GM19372 (cell line): ENCODE data around the gene MBD3L1.

Experiments
- ATAC-seq: cut with Tn5 transposase; IDR thresholded peaks from one replicate; pipeline ENCODE4 v1.9.1; 2021; ENCODE audit warnings: mild to moderate bottlenecking, low read depth, moderate library complexity; ENCODE audit not compliant: unreplicated experiment

Gene MBD3L1

DNA sequence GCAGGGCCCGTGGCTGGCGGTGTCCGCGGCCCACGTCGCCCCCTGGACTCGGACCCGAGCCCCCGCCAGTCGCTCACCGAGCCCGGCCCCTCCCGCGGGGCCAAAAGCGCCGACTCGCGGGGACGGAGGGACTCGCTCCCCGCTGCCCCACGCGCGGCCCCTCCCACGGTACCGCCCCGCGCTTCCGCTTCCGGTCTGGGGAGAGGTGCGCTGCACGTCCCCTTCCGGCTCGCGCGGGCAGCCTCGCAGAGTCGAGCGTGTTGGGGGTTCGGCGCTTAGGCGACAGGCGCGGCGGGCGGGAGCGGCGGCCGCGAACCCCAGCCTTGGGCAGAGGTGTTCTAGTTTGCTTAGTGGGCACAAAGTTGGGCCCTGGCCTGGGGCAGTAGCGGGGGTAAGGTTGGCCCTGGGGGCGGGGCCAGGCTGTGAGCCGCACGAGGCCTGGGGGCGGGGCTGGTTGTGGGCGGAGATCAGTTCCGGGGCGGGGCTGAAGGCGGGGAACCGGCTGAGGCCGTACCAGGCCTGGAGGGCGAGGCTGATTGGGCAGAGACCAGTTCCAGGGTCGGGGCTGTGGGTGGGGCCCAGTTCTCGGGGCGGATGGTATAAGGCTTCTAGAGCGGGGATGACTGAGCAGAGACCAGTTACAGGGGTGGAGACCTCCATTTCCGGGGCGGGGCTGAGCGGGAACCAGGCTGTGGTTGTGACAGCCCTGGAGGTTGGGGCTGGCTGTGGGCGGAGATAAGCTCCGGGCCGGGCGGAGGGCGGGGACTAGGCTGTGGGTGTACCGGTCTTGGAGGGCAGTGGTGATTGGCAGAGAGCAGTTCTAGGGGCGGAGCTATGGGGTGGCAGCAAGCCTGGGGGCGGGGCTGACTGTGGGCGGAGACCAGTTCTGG lies at the start of gene MBD3L1, which contains the start of gene ZNF558:
Gene MBD3L1 (plus strand): TSS at position 246 of the 890 bp plus-strand sequence. CDS start 10,302 bp downstream, outside the sequence.
Gene ZNF558 (minus strand): TSS at position 173 of the 890 bp plus-strand sequence. CDS start 9,645 bp downstream, outside the sequence.
- ATAC-seq: peak; percentile 74

DNA sequence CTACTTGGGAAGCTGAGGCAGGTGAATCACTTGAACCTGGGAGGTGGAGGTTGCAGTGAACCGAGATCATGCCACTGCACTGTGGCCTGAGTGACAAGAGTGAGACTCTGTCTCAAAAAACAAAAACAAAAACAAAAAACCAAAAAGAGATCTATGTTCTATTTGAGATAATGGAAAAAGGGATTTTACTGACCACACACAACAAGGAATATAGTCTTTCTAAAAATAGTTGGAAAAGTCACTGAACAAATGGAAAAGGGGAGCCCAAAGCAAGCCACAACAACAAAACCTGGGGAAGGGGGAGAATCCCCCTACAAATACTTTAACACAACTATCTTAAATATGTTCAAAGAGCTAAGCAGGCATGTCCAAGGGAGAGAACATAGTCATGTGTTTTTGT lies 37.4 kb upstream of the MBD3L1 start:
- no peak for ATAC-seq

DNA sequence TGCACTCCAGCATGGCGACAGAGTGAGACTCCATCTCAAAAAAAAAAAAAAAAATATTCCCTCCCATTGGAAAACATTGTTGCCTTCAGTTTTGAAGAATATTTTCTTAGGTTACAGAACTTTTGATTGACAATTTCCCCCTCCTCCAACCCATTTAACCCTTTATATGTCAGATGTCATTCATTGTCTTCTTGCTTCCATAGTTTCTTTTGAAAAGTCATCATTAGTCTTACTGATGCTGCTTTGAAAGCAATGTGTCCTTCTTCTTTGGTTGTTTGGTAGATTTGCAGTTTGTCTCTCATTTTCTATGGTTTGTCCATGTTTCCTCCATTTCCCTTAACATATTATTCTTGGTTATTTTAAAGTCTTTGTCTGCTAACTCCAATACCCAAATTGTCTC lies 25.5 kb upstream of the MBD3L1 start:
- no peak for ATAC-seq

DNA sequence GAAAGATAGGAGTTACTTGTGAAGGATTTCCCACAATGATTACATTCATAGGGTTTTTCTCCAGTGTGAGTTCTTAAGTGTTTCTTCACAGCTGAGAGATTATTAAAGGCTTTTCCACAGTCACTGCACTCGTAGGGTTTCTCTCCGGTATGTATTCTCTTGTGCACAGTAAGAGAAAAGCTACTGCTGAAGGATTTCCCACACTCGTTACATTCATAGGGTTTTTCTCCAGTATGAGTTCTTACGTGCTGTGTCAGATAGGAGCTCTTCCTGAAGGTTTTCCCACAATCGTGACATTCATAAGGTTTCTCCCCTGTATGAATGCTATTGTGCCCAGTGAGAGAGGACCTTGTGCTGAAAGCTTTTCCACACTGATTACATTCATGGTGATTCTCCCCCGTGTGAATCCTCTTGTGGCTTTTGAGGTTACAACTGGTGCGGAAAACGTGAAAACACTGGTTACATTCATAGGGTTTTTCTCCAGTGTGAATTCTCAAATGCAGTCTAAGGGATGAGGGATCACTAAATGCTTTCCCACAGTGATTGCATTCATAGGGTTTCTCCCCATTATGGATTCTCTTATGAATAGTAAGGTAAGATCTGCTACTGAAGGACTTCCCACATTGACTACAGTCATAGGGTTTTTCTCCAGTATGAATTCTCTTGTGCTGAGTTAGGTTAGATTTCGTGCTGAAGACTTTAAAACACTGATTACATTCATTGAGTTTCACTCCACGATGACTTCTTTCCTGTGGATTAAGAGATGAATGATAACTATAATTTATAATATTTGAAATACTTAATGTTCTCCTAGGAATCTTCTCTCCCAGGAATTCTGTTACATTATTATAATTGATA lies 20.6 kb upstream of the MBD3L1 start:
- no peak for ATAC-seq

DNA sequence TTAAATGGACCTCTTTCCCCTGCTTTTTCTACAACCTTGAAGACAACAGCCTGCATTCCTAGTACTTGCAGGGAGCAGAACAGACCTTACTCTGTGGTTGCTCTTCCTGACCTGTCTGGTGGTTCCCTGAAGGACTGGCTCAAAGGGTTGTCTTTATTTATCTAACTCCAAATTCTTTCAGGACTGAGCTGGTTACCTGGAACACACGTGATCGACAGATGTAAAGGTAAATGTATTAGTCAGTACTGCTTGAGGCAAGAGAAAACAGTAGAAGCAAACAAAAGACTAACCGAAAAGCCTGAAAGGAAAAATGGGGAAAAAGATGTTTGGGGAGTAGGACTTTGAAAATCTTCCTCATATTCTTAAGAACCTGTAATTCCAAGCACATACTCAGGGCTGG lies 18.0 kb upstream of the MBD3L1 start:
- no peak for ATAC-seq

DNA sequence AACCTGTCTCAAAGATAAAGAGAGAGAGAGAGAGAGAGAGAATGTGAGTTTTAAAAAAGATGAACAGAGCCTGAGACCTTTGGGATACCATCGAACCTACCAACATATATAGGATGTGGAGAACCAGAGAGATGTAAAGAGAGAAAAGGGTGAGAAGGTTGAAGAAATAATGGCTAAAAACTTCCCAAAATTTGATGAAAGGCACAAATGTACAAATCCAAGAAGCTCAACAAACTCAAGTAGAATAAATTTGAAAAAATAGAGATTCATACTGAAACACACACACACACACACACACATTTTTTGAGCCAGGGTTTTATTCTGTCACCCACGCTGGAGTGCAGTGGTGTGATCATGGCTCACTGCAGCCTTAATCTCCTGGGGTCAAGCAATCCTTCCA lies 16.4 kb upstream of the MBD3L1 start:
- no peak for ATAC-seq

DNA sequence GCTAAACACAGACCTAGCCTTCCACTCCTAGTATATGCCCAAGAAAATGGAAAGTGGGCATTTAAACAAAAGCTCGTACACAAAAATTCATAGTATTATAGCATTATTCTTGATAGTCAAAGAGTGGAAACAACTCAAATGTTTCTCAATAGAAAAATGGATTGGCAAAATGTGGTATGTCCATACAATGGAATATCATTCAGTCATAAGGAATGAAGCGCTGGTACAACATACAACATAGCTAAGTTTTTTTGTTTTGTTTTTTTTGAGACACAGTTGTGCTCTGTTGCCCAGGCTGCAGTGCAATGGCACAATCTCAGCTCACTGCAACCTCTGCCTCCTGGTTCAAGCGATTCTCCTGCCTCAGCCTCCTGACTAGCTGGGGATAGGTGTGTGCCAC lies 11.9 kb upstream of the MBD3L1 start:
- ATAC-seq: no peak

DNA sequence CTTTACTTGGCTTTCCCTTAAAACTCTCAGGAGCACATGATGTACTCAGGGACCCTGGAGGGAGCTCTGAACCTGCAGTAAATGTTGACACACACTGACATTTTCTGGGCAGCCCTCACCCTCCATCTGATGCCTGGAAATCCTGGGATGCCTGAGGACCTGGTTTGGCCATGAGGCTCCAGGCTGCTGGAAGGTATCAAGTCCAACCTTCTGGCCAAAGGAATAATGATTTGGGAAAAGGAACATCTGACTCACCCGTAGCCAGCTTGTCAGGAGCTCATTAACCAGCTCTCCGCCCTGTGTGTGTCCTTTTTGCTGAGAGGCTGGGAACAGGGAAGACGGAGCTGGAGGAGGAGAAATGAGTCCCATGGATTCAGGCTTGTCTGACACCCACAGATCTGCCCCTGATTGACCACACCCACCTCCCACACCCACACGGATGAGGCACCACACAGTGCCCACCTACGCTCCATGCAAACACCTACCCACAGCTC lies 10.4 kb upstream of the MBD3L1 start:
- no peak for ATAC-seq

DNA sequence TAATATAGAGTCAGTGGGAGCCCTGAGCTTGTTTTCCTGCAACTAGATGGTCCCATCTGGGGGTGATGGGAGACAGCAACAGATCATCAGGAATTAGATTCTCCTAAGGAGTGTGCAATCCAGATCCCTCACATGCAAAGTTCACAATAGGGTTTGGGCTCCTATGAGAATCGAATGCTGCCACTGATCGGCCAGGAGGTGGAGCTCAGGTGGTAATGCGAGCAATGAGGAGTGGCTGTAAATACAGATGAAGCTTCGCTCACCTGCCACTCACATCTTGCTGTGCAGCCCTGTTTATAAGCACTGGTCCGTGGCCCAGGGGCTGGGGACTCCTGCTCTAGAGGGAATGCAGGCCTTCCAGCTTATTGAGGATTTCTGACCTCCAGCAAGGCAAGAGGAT lies 5.8 kb upstream of the MBD3L1 start:
- ATAC-seq: no peak

DNA sequence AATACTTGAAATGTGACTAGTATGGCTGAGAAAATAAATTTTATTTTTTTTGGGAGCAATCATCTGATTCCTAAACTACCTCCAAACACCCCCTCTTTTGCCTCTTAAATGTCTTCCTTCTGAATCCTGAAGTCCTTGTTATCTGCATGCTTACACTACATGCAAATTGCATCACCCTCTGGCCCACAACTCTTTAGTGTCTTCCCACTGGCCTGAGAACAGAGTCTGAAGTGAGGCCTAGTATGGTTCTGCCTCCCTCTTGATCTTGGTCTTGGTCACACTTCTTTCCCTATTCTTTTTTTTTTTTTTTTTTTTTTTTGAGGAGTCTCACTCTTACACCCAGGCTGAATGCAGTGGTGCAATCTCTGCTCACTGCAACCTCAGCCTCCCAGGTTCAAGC lies 4.9 kb upstream of the MBD3L1 start:
- no peak for ATAC-seq

DNA sequence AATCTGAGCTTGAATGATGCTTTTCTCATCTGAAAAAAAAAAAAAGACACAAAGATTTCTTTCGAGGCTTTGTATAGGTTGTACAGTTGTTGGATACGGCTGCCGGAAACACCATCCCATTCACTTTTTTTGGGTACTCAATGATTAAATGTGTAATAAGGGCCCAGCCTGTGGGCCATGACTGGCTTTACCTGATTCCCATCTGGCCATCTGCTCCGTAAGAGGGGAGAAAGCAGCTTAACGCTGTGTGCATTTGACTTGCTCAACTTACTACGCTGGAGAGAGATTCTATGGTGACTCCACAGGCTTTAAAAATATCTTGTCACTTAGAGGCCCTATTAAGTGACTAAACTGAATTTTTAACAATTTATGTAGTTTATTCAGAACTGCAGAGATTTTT lies 804 bp upstream of the MBD3L1 start:
- no peak for ATAC-seq

DNA sequence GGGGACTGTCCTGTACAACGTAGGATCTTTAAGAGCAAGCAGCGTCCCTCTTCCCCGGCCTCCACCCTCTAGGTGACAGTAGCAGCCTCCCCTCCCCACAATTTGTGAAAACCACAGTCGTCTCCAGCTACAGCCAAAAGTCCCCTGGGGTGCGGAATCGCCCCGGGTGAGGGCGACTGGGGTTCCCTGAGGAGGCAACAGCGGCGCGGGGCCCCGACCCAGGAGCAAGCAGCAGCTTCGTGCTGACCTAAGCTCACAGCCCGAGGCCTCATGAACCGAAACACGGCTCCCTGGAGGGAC lies 395 bp upstream of the MBD3L1 start:
- no peak for ATAC-seq

DNA sequence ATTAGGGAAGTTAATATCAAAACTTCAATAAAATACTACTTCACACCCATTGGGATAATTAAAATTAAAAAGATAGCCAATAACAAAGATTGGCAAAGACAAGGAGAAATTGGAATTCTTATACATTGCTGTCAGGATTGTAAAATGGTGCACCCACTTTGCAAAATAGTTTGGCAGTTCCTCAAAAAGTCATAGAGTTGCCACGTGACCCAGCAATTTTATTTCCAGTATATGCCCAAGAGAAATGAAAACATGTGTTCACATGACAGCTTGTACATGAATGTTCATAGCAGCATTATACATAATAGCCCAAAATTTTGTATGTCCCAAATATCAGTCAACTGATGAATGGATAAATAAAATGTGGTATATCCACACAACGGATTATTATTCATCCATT lies 3.3 kb downstream of the MBD3L1 start:
- ATAC-seq: no peak

DNA sequence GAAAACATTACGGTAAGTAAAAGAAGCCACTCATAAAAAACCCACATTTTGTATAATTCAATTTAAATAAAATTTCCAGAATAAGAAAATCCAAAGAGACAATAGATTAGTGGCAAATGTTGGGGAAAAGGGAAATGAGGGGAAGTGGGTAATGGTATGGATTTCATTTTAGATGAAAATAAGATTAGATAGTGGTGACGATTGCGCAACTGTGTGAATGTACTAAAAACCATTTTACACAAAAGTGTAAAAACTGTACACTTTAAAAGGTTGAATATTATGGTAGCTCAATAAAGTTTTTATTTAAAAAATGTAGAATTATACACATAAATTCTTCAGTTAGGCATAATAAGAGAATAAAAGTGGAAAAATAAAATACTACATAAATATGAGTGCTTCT lies 3.7 kb downstream of the MBD3L1 start:
- ATAC-seq: no peak

DNA sequence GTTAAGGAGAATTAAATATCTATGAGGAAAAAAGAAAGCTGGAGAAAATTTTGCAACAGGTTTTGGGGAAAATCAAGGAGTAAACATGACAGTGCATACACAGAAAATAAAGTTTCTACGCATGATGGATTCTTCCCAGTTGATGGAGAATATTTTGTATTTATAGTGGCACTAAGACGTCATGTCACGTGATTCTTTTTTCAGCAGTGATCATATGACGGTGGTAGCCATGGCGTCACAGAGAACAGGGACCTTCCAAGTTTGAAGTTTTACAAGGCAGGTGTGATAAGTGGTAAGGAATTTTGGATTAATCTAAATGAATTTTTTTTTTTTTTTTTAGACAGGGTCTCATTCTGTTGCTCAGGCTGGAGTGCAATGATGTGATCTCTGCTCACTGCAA lies 8.5 kb downstream of the MBD3L1 start:
- ATAC-seq: no peak

DNA sequence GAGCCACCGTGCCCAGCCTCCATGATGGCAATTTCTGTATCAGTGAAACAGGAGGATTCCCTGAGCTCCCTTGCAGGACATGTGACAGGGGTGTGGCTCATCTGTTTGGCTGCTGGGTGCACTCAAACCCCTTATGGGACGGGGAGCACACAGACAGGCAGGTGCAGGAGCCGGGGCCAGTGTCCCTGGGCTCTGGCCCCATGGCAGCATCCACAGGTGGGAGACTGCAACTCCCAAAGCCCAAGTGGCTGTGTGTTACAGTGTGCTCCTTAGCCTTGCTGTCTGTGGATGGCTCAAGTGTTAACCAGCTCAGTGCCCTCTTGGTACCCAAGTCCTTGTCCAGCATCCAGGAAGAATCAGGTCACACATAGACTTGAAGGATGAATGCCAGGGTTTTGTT lies 14.6 kb downstream of the MBD3L1 start:
- ATAC-seq: no peak

DNA sequence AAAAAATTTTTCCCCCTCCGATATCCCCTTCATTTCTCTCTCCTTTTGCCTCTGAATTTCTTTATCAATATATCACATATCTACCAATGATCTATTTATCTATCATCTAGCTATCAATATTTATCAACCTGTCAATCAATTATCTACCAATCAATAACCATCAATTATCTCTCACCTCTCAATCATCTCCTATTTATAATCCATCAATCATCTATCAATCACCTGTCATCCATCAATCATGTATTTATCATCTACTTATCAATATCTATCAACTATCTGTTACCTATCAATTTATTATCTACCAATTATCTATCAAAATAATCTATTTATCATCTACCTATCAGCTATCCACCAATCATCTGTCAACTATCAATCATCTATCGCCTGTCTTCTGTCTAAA lies 17.1 kb downstream of the MBD3L1 start:
- ATAC-seq: no peak

DNA sequence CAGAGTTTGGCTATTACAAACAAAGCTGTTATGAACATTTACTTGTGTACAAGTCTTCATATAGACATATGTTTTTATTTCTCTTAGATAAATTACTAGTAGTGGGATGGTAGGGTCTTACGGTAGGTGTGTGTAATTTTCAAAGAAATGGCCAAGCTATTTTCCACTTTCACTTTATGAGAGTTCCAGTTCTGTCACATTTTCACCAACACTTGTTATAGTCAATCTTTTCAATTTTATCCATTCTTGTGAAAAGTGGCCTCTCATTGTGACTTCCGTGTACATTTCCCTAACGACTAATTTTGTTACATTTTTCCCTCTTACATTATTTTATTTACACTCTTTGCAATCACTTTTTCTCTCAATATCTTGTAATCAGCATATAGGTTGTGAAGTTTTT lies 18.3 kb downstream of the MBD3L1 start:
- ATAC-seq: no peak

DNA sequence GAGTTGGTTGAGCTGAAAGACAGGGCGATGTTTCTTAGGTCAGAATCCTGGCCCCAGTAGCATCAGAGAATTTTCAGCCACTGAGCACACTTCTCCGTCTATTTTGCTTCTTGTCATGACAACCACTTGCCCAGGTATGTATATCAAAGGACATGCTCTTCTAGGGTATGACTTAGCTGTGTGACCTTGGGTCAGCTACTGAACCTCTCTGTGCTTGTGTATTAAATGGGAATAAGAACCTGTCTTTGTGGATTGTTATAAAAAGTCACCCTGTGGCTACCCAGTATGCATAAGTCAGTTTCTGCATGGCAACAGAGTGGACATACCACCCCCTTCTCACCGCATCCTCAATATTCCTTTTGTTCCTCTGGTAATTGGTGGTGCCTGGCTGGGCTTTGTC lies 26.1 kb downstream of the MBD3L1 start:
- no peak for ATAC-seq

DNA sequence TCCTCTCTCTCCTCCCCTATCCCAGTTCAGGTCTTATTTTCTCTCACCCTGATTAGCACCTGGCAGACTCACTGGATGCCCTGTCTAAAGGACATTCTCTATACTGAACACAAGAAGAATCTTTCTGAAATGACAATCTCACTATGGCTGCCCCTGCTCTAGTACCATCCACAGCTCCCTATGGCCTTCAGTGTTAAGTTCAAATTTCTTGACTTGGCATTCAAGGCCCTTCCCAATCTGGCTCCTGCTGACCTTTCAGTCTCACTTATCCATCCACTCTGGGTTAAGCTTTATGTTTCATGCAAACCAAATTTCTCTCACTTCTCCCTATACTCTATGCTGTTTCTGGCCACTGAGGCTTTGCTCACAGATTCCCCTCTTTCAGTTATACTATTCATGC lies 34.2 kb downstream of the MBD3L1 start:
- no peak for ATAC-seq

DNA sequence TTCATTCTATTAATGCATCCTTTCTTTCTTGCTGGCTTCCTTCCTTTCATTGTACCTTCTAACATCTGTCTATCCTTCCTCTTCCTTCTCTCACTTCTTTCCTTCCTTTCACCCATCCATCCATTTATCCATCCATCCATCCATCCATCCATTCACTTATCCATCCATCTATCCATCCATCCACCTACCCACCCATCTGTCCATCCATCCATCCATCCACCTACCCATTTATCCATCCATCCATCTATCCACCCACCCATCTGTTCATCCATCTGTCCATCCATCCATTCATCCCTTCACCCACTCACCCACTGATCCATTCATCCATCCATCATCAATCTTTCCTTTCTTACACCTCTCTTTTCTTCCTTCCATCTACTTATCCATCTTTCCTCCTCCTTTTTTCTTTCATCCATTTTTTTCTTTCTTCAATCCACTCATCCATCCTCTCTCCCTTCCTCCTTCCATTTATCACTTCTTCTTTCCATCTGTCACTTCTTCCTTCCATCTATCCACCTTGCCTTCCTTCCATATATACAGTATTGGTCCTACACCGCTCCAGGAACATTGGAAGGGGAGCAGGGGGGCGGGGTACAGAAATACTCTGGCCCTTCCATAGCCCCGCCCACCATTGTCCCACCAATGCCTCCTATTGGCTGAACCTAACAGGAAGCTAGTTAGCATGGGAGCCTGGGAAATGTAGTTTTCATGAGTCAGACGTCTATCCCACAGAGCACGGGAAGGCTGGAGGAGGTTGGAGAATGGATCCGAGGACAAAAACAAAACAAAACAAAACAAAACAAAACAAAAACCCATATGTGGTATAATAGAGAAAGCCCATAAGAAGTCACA lies 45.9 kb downstream of the MBD3L1 start:
- ATAC-seq: no peak
